NCI-H1694 (cell line): Measurements from ENCODE around the gene TPPP3.
"Not testable (repeated sequence)": the region's sequence is repeated elsewhere in the genome, so short reads cannot be mapped to it uniquely, and the experiment has no call there.

Experiments
- DNase-seq: peaks from one replicate; lab custom pipeline; 2025; lab: John Stamatoyannopoulos, UW

Gene TPPP3

DNA sequence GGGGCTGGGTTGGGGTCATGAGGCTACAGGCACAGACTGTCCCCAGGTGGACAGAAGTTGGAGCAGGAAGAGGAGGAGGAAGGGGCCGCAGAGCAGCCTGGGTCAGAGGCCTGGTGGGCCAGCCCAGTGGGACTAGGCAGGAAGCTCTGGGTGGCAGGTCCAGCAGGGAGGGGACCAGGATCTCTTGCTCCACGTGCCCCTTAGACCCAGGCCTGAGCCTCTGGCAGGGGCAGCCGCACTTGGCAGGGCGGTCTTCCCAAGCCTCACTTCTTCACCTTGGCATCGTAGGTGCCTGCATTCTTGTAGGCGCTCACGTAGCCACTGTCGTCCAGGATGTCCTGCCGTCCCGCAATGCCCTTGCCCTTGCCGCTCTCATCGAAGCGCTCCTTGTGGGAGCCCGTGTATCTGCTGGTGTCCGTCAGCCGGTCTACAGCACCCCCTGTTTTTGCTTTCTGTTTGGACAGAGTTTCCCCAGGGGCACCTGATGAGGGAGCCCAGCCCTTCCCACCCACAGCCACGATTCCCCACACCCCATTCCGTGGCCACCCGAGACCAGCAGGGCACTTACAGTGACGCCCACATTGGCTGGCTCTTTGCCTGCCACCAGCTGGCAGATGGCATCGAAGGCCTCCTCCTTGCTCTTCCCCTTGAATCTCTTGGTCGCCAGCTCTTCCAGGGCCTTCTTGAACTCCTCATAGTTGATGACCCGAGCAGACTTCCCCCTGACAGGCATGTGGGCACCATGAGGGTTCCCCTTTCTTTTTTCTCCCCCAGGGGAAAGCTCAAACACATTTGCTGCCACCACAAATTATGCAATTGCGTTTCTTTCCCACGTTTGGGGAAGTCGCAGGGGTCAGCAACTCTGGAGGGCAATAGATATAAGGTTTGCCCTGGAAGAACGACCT lies 3.1 kb downstream of the TPPP3 start:
- DNase-seq = no peak

DNA sequence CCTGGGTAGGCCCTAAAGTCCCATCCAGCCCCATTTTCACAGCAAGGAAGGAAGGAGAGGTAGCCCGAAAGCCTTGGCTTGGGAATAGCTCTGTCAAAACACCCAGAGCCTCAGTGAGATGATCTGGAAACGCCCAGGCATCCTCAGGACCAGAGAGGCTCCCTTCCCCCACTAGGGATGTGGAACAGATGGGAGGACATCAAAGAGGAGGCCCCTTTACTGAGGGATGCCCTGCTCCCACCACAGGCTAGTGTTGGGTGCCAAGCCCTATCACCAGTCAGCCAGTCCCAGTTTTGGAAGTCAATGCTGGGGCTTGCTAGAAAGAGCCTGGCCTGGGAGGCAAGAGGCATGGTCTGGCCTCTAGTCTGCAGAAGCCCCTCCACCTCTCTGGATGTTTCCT lies 4.7 kb downstream of the TPPP3 start:
- no peak for DNase-seq

DNA sequence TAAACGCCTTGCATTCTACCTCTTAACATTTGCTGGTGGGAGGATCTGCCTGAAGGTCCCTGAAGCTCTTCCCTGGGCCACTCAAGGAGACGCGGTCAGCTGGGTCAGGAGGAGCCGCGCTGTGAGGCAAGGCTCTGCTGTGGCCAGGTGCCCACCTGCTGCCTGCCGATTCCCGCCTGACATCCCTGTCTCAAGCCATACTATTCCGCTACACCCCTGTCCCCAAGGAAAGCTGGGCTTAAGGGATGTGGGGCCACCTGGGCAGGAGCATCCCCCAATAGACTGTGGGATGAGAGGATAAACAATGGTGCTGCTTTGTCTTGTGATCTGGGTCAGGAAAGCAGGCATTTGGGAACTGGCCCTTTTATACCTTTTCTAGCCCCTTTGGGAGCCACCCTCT lies 5.1 kb downstream of the TPPP3 start:
- DNase-seq = no peak

DNA sequence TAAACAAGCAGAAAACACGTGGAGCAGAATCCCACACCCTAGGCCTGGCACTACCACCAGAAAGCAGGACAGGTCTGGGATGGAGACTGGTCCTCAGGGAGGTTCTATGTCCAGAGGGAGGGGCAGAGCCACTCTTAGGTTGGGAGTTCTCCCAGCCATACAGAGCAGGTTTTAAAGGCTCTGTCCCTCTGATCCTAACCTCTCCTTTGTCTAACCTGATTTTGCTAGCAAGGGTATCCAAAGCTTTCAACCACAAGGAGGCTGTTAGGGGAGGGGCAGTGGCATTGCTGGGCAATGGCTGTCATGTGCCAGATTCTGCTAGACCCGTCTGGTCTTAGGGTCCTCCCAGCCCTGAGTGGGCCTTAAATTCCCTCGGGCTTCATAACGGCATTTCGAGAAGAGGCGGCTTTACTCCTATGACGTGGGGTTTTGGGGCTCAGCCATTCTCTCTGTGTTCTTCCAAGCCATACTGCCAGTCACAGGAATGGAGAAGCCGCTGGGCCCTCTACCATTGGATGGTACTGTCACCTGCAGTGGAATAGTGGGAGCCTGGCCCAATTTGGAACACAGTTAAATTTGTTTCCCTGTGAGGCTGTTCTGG lies 5.7 kb downstream of the TPPP3 start:
- DNase-seq = no peak

DNA sequence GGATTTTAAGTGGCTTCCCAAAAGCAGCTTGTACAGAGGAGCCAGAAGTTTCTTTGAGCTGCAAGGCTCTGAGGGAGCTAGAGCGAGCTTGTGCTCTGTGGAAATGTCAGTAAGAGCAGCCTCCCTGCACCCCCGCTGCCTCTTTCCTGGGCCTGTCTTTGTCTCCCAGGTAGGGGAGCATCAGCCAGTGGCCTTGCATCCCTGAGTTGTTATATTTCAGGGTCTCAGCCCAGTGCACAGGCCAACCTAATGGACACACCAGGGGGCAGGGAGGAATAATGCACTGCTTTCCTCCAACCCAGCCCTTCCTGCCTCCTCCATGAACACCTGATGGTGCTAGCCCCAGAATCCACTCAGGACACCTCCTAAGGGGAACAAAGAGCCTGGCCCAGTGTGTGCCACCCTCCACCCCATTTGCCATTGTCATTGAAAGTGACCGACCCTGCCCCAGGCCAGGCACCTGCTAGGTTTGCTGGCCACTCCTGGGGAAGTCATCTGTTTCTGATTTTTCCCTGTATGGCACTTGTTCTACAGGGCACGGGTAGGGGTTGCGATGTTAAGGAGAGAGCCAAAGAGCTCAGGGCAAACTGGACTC lies 6.3 kb downstream of the TPPP3 start:
- DNase-seq = no peak

DNA sequence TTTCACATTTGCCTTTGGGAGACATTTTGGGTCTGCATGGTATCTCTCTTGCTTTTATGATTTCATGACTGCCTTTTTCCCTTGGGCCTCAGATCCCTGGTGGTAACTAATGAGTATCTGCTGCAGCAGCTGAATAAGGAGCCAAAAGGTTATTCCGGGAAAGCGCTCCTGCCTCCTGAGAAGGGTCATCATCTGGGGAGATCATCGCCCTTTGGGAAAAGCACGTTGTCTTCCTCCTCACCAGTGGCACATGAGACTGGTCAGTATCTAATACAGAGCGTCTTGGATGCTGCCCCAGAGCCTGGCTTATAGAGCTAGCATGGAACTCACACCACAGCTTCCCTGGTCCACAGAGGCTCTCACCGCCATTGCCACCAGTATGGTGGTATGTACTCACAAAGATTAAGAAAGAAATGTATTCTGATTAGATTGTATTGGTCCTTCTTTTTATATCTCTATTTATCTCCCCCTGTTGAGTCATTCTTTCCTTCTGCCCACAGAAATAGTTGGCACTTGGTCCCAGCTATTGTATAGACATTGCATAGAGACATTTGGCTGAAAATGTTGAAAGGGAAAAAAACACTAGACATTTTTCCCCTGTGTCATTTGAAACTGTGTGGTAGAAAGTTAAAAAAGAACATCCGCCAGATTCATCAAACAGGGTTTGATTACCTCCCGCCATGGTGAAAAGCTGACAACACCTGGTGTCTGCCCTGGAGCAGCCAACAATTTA lies 8.4 kb downstream of the TPPP3 start:
- no peak for DNase-seq

DNA sequence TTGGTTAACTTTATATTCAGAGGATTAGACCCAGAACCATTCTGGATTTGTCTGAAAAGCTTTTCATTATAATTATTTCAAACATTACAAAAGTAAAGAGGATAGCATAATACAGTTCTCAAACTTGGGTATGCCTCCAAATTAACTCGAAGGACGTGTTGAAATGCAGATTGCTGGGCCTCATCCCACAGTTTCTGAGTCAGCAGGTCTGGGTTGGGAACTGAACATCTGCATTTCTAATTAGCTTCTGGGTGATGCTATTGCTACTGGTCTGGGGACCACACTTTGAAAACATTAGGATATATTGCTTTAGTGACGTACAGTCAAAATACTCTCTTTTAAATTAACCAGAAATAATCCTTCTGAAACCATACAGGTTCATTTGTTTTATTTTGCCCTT lies 10.0 kb downstream of the TPPP3 start:
- DNase-seq = no peak

DNA sequence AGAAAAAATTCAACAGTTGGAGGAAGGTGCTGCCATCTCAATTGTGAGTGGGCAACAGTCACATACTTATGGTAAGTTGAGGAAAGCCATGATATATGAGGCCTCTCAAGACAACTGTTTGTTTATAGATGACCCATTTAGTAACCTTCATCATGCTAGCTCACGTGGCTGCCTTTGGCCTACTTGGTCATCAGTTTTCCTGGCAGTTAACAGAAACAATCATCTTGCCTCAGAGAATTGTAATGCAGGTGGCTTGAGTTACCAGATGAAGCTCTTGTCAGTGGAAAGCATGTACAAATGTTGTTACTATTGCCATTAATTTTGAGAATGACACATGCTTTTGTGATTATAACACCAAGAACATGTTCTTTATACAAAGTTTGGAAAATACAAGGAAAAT lies 14.7 kb downstream of the TPPP3 start:
- no peak for DNase-seq

DNA sequence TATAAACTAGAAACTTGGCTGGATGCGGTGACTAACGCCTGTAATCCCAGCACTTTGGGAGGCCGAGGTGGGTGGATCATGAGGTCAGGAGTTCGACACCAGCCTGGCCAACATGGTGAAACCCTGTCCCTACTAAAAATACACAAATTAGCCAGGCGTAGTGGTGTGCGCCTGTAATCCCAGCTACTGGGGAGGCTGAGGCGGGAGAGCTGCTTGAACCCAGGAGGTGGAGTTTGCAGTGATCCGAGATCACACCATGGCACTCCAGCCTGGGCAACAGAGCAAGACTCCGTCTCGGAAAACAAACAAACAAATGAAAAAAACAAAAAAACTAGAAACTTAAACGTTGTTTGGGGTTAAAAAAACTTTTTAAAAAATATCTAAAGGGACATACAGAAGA lies 17.3 kb downstream of the TPPP3 start:
- not testable (repeated sequence) for DNase-seq

DNA sequence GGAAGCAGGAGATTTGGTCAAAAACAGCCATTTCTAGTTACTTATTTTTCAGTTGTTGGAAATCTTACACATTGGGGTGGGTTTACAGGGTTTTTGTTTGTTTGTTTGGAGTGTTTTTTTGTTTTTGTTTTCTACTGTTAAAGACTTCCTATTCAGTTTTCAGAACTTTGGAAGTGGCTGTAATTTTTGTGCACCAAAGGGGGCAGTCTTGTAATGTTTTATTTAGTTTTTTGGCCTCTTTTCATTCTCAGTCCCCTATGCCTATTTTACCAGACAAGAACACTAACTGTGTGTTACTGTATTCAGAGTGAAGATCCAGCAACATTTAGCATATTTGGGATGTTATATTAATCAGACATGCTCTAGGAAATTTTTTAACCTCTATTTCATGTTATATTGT lies 20.6 kb downstream of the TPPP3 start:
- peak; percentile 9 for DNase-seq

DNA sequence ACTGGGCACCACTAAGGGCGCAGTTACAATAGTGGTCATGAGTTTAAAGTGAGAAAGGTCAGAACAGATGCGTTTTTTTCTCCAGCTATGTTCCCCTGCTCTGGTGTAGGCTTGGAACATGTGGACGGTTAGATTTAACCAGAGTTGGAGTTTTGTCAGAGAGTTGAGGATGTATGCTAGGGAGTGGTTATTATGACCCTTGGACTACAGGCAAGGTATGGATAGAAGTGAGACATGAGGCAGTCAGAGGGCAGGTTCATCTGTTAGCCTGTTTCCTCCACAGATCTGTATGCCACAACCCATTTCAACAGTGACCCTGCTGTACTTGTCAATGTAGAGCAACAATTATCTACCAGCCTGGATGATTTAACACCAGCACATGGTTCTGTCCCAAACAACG lies 22.6 kb downstream of the TPPP3 start:
- DNase-seq = no peak

DNA sequence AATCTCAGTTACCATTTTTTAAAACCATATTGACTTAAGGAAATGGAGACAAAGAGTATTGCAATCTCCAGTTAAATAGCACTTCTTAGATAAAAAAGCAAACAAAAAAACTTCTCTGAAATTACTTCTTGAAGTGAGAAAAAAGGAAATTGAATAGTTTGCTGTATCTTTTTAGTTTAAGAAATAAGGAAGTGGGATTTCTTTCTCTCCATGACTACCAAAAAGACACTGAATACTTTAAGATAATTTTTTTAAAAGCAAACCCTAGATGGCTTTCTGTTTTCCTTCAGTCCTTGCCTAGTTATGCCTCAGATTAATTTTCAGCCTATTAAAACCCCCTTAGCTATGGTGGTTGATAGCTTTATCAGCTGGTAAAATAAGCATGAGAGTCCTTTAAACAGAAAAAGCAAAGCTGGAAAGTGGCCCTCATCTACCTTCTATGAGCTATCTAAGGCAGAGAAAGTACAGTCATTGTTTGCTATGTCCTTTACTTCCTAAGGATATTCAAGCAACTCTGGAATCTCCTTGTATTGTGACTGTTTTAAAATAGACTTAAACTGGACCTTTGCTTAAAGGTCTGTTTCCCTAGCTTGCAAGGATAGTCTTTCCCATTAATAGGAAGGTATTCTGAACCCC lies 28.6 kb downstream of the TPPP3 start:
- DNase-seq = no peak

DNA sequence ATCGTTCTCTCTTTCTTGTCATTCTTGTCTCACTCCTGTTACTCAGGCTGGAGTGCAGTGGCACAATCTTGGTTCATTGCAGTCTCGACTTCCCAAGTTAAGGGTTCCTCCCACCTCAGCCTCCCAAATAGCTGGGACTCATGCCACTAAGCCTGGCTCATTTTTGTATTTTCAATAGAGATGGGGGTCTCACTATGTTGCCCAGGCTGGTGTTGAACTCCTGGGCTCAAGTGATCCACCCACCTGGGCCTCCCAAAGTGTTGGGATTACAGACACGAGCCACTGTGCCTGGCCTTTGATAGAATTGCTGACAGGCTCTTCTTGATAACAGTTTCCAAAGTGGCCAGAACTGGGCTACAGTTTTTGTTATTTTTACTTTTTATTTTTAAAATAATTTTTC lies 32.3 kb downstream of the TPPP3 start:
- no peak for DNase-seq

DNA sequence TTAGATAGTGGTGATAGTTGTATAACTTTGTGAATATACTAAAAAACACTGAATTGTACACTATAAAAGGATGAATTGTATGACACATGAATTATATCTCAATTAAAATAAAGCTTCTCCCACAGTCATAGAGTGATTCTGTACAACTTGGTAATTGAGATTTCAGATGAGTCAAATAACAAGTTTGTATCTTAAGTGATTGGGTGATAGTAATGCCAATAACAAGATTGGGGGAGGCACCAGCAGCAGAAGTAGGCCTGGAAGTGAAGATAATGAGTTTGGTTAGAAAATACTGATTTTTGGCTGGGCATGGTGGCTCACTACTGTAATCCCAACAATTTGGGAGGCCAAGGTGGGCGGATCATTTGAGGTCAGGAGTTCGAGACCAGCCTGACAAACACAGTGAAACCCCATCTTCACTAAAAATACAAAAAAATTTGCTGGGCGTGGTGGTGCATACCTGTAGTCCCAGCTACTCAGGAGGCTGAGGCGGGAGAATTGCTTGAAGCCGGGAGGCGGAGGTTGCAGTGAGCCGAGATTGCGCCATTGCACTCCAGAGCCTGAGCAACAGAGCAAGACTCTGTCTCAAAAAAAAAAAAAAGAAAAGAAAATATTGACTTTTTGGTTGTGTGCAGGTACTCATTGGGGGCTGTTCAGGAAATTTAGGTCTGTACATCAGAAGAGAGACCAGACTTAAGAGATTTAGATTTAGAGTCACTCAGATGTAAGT lies 33.6 kb downstream of the TPPP3 start:
- DNase-seq = not testable (repeated sequence)

DNA sequence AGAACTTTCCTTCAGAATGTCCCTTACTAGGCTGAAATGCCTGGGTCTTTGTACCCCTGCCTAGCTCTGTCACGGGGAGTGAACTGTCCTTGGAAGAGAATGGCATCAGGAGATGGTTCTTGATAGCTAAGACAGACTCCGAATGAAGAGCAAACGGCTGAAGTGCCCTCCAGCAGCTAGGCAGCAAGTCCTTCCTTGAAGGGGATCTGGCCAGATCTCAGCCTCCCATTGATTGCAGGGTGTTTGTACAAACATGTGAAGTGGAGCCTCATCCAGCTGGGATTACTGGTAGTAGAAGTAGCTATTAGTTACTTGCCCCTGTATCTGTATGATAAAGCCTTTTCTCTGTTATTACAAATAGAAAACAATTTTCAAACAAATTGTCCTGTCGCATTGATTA lies 35.7 kb downstream of the TPPP3 start:
- DNase-seq = no peak

DNA sequence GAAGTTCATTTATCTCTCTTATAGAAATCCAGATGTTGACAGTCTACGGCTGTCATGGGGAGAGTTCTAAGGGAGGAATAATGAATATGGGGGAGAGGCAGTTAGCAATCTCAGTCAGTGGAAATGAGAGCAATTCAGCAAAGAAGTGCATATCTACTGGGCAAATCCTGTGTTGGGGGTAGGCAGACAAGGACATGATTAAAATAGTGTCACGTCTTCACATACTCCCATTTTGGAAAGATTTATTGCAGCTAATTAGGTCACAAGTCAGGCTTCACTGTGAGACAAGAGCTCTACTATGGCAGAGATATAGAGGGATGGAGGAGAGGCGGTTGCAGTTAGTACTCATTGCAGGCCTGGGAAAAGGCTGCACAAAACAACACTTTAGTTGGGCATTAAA lies 36.9 kb downstream of the TPPP3 start:
- no peak for DNase-seq

DNA sequence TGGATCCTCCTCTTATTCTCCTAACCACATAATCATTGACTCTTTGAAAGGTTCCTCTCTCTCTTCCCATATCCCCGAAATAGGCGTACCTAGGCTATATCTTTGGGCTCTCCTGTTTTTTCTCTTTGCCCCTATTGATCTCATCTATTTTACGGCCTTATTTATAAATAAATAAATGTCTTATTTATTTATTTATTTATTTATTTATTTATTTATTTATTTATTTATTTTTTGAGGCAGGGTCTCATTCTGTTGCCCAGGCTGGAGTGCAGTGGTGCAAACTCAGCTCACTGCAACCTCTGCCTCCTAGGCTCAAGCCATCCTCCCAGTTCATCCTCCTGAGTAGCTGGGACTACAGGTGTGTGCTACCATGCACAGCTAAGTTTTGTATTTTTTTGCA lies 40.8 kb downstream of the TPPP3 start:
- not testable (repeated sequence) for DNase-seq

DNA sequence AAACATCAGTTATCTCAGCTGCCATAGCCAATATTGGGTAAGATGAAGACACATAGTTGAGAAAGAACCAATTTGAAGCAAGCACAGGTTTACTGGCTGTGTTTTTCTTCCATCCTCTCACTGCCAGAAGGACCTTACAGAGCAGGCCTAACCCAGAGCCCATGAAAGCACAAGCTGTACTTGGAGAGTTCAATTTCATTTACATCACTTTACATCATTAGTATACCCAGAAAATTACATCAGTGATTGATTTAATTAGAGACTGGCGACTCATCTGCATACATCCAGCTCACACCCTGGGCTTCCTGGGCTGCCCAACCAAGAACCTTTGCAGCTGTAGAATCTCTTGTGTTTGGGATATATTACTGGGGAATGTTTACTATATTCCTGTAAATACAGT lies 43.0 kb downstream of the TPPP3 start:
- no peak for DNase-seq

DNA sequence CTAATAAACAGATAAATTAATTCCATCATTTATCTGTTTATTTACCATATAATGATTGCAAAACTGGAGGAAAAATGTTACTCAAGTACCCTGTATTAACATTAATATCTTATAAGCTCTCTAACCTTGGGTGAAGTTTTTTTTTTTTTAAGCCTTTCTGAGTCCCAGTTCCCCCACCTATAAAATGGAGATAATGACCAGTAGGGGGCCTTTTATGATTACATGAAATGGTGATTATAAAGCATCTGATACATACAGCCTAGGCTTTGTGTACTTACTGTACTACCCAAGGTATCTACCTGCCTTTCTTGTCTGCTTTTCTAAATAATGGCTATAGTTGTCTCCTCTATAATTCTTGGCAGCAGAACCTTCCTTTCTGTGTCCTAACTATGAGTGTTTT lies 44.1 kb downstream of the TPPP3 start:
- peak; percentile 38 for DNase-seq

DNA sequence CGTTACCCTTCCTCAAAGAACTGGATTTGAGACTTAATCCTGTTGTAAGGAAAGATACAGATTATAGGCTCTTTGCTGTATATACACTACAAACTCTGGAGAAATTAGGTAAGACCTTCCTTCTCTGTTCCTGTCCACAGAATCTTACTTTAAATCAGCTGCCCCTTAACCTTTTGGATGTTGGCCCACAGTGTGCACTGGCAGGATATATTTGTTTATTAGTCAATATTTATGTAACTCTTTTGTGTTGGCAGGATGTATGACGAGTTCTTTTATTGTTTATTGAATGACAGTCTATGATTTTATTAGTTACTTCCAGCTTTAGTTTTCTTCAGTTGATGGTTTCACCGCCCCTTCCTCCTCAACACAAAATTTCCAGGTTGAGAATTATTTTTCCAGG lies 47.0 kb downstream of the TPPP3 start:
- DNase-seq = no peak

DNA sequence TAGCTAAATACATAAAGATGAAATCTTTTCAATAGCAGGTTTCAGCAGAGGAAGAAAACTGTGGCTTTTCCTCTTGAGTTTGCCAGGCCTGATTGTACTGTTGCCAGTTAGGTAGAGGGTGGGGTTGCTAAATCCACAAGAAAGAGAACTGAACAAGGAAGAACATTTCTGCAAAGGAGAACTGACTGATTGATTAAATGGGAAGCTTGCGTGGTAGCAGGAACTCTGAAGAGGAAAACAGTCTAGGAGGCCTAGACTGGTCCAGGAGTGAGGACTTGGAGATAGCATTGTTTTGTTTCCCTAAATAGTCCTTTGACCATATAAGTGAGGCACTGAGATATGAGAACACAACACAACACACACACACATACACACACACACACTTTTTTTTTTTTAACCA lies 47.9 kb downstream of the TPPP3 start:
- no peak for DNase-seq

DNA sequence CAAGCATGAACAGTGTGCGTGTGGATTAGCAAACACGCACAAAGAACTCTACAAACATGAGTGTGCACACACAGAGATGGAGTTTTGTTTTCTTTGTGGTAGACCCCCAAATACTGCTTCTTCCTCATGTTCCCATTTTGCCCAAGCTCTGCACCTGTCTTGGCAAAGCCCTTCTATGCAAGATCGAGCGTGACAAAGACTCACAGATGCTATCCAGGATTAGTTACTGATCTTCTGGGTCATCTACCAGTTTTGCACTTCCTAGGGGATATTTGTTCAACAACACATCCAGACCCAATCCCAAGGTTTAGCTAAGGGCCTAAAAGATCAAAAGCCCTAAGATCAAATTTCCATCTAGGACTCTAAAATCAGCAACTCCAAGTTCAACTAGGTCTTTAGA lies 50.7 kb downstream of the TPPP3 start:
- DNase-seq = no peak
